A172 (cell line): ENCODE measurements around the gene CILP2. TPM values are rescaled to one million over a fixed set of nuclear protein-coding genes. Genes with fewer than 3 reads are reported as not detected.

Experiments
- DNase-seq: peaks from one replicate; pipeline ENCODE4 v3.0.0-alpha.2; 2015; ENCODE audit warnings: low spot score
- total RNA-seq: library from RNA; depleted of rRNA; stranded (reverse); fragments of >200 nt; shearing (Covaris generic); gene quantifications from 2 replicates; pipeline ENCODE4 v1.2.3, GENCODE V29; 2014

CILP2 gene
- total RNA-seq, 1 experiment from 2014 or later: 0.02 TPM

- no peak for DNase-seq
These were observed 33.1 kb upstream of the CILP2 start for GRCh38 chr19:19504754-19505668.

GRCh38 chr19:19505669-19506326, 32.3 kb upstream of the CILP2 start:
- no peak for DNase-seq

GRCh38 chr19:19506592-19506991, 31.5 kb upstream of the CILP2 start:
- no peak for DNase-seq

GRCh38 chr19:19507354-19507753, 30.7 kb upstream of the CILP2 start:
- DNase-seq: no peak

GRCh38 chr19:19508217-19508616, 29.8 kb upstream of the CILP2 start:
- no peak for DNase-seq

GRCh38 chr19:19510432-19510831, 27.6 kb upstream of the CILP2 start:
- DNase-seq: no peak

- no peak for DNase-seq
These were observed 24.4 kb upstream of the CILP2 start for GRCh38 chr19:19513682-19514081.

- DNase-seq: no peak
These were observed 23.8 kb upstream of the CILP2 start for GRCh38 chr19:19514215-19514657.

GRCh38 chr19:19514881-19515641, 23.0 kb upstream of the CILP2 start, which contains the start of gene TSSK6:
TSS of gene TSSK6 (minus strand) at chr19:19515548. CDS start at chr19:19515427, 121 bp downstream.
- no peak for DNase-seq

GRCh38 chr19:19515642-19516519, 22.2 kb upstream of the CILP2 start, which contains the start of gene NDUFA13:
TSS of gene NDUFA13 (plus strand) at chr19:19516225. CDS start at chr19:19516239, 14 bp downstream.
- peak; percentile 88 for DNase-seq

- no peak for DNase-seq
These were observed 20.8 kb upstream of the CILP2 start for GRCh38 chr19:19517235-19517619.

- DNase-seq: no peak
These were observed 17.1 kb upstream of the CILP2 start for GRCh38 chr19:19520989-19521388.

- DNase-seq: no peak
These were observed 14.9 kb upstream of the CILP2 start for GRCh38 chr19:19523177-19523576.

- DNase-seq: no peak
These were observed 14.0 kb upstream of the CILP2 start for GRCh38 chr19:19524053-19524452.

- DNase-seq: no peak
These were observed 12.3 kb upstream of the CILP2 start for GRCh38 chr19:19525611-19526380.

- no peak for DNase-seq
These were observed 11.3 kb upstream of the CILP2 start for GRCh38 chr19:19526581-19527370.

GRCh38 chr19:19527371-19527656, 10.8 kb upstream of the CILP2 start:
- DNase-seq: no peak

- DNase-seq: no peak
These were observed 10.1 kb upstream of the CILP2 start for GRCh38 chr19:19527674-19528625.
